Heart left ventricle (tissue), 16 donors: Measurements from ENCODE around the gene ANXA6. TPM values are rescaled to one million over a fixed set of nuclear protein-coding genes. Genes with fewer than 3 reads are reported as not detected.
"Not testable (repeated sequence)": the region's sequence is repeated elsewhere in the genome, so short reads cannot be mapped to it uniquely, and the experiment has no call there.

Source experiments
- ATAC-seq, 4 donors: fragments of 200-7000 bp; cut with Tn5 transposase; one replicate each; pipeline ENCODE4 v1.9.1; 2020 to 2022; ENCODE audit warnings: moderate library complexity in 4 of 4, mild to moderate bottlenecking in 3 of 4, moderate number of reproducible peaks in 1 of 4
- DNase-seq, 5 donors: peaks; one replicate each; pipeline ENCODE4 v3.0.0-alpha.2; 2020
- H3K27ac ChIP-seq, 12 donors: fragments of 200-600 bp; sonication (generic) in 4 of 12; one replicate each; pipeline versions ENCODE4 v1.5.0 to v1.8.0; 2016 to 2022; ENCODE audit warnings: mild to moderate bottlenecking in 2 of 12
- H3K27me3 ChIP-seq, 9 donors: fragments of 200-600 bp; sonication (generic) in 2 of 9; one replicate each; pipeline versions ENCODE4 v1.5.1 to v1.8.0; 2016 to 2022; ENCODE audit warnings: mild to moderate bottlenecking in 3 of 9
- H3K36me3 ChIP-seq, 9 donors: fragments of 200-600 bp; sonication (generic) in 2 of 9; one replicate each; pipeline versions ENCODE4 v1.5.0 to v1.8.0; 2018 to 2022; ENCODE audit warnings: mild to moderate bottlenecking in 2 of 9
- H3K4me1 ChIP-seq, 12 donors: fragments of 200-600 bp; sonication (generic) in 4 of 12; one replicate each; pipeline versions ENCODE4 v1.5.0 to v1.8.0; 2016 to 2022; ENCODE audit warnings: mild to moderate bottlenecking in 3 of 12
- H3K4me3 ChIP-seq, 12 donors: fragments of 200-600 bp; sonication (generic) in 4 of 12; one replicate each; pipeline versions ENCODE4 v1.5.0 to v1.8.0; 2017 to 2022; ENCODE audit warnings: mild to moderate bottlenecking in 9 of 12, moderate library complexity in 4 of 12
- H3K9me3 ChIP-seq, 12 donors: fragments of 200-600 bp; sonication (generic) in 4 of 12; one replicate each; pipeline versions ENCODE4 v1.5.0 to v1.8.0; 2016 to 2022; ENCODE audit warnings: mild to moderate bottlenecking in 1 of 12
- POLR2A ChIP-seq, 2 donors: fragments of 450-650 bp; IDR thresholded peaks; one replicate each; pipeline ENCODE4 v1.6.1; 2017; ENCODE audit warnings: antibody characterized with exemption in 2 of 2, mild to moderate bottlenecking in 2 of 2, moderate library complexity in 2 of 2
- WGBS, 4 donors: extraction: QIAGEN DNeasy Blood & Tissue Kit in 2 of 4; methylation state at CpG; one replicate each; pipeline versions ENCODE4 v1.1.5 to v1.1.7; 2013 to 2018; 5-methylcytosine and 5-hydroxymethylcytosine counted together
- intact Hi-C, 10 donors: fragments of 100-400 bp; cut with DNase I; formaldehyde crosslinking; loops; one replicate each; pipeline versions ENCODE4 v1.11.1 to v1.14.2; 2022
- polyA plus RNA-seq, 2 donors: library from polyadenylated mRNA; stranded (reverse); fragments of 200-250 nt; gene quantifications; one replicate each; pipeline ENCODE4 v1.2.3, GENCODE V29; 2013
- total RNA-seq, 9 donors: library from RNA; depleted of rRNA in 2 of 9; stranded (reverse); fragments of >200 nt in 2 of 9; fragmentation: NEBNext Ultra II Directional in 3 of 9; extraction: Animal tissue kit (Norgen Biotek cat#: 25700) in 3 of 9; gene quantifications; one replicate each; pipeline versions ENCODE4 v1.1.0 to v1.2.4, GENCODE V29; 2016 to 2023
- TF ChIP-seq, protein P1 (sequence below), 12 donors: fragments of 200-600 bp; sonication (generic) in 4 of 12; IDR thresholded peaks; one replicate each; pipeline versions ENCODE4 v1.5.0 to v1.8.0; 2018 to 2022; ENCODE audit warnings: antibody characterized with exemption in 12 of 12, mild to moderate bottlenecking in 5 of 12
- donor health status: ischemic (EF 13 %, LVEDD 7.1; RV severe dilation, severe dysfunction).
- donor health status: healthy with polysubstance abuse.
- donor health status: DM: no; HTN: yes; CAD: no.
- donor health status: DM: no; HTN: no; CAD: no.
- donor health status: ischemic (EF 25% LVEDD 6.9; RV normal size, moderate dysfunction).
- donor health status: ischemic (EF 25% LVEDD 5.7; RV mildly dilated, moderate dysfunction).
- donor health status: healthy.
- donor health status: DM: yes; HTN: yes; CAD: no.
- donor health status: ischemic (EF 35%, LVEDD 5.7; RV mildly dilated, moderate dysfunction).
- donor health status: nonischemic (EF 11% LVEDD 7.7; RV severe dilation, severe dysfunction).
- donor health status: DM: yes; HTN: yes; CAD: no.
- donor health status: PGD.
- donor health status: ischemic (EF 29% LVEDD 5.4; RV normal size, mild dysfunction).
- donor health status: nonischemic (EF 23%, LVEDD 6.1; RV moderate dilation, normal function).

ANXA6 gene
- total and polyA plus RNA-seq, 11 donors: 171 to 287 (median 202) TPM

DNA sequence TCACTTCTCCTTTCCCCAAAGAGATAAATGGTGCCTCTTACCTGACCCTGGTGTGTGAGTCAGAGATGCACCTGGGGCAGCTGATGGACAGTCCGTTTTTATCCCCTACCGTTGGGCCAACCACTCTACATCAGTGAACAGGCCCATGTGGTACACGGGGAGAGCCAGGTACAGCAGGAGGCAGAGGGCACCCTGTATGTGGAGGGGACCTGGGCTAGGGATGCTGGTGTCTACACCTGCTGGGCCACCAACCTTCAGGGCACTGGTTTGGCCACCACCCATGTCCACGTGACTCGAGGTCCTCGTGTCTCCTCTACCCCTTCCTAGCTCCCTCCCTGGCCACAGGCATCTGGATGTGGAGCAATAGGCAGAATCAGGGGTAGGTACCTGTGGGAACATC is 22.7 kb upstream of the ANXA6 start:
- Histone ChIP-seq H3K4me3 (no peak overlapping the region), H3K36me3 (peaks cover 0 to 59% (median 44%) of the 10 kb centered on the region in 9 donors), H3K9me3 (no peaks in the 10 kb centered on the region), H3K27ac (no peak overlapping the region), H3K4me1 (no peaks in the 10 kb centered on the region), H3K27me3 (no peaks in the 10 kb centered on the region)
- no peak for DNase-seq
- WGBS, 4 donors: 80 to 98% (median 91%) methylated on average over 5 to 6 of the region's 6 CpGs
- no peak for TF ChIP-seq POLR2A (IDR thresholded peaks at IDR 0.05)
- TF ChIP-seq, protein P1, sequence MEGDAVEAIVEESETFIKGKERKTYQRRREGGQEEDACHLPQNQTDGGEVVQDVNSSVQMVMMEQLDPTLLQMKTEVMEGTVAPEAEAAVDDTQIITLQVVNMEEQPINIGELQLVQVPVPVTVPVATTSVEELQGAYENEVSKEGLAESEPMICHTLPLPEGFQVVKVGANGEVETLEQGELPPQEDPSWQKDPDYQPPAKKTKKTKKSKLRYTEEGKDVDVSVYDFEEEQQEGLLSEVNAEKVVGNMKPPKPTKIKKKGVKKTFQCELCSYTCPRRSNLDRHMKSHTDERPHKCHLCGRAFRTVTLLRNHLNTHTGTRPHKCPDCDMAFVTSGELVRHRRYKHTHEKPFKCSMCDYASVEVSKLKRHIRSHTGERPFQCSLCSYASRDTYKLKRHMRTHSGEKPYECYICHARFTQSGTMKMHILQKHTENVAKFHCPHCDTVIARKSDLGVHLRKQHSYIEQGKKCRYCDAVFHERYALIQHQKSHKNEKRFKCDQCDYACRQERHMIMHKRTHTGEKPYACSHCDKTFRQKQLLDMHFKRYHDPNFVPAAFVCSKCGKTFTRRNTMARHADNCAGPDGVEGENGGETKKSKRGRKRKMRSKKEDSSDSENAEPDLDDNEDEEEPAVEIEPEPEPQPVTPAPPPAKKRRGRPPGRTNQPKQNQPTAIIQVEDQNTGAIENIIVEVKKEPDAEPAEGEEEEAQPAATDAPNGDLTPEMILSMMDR (IDR thresholded peaks at IDR 0.05): no peak
- ATAC-seq: no peak
- intact Hi-C loops: loop anchor here in 1 of 10 donors (5.0 kb wide), 1 partner anchor 42 kb away; the partner anchor contains the start of gene CCDC69

- TF ChIP-seq, protein P1 (IDR thresholded peaks at IDR 0.05): no peak
- TF ChIP-seq POLR2A (IDR thresholded peaks at IDR 0.05): no peak
- ATAC-seq (no peak), DNase-seq (no peak)
- intact Hi-C loops: no loop called here
- 93 to 98% (median 94%) methylated on average over 4 of the region's 4 CpGs for WGBS, 4 donors
- Histone ChIP-seq H3K4me3 (no peak overlapping the region), H3K36me3 (peaks cover 0 to 51% (median 36%) of the 10 kb centered on the region in 9 donors), H3K9me3 (no peaks in the 10 kb centered on the region), H3K4me1 (peaks cover 0 to 1% (median 0%) of the 10 kb centered on the region in 12 donors), H3K27me3 (no peaks in the 10 kb centered on the region), H3K27ac (no peak overlapping the region)
Measured at GRCh38 chr5:151179489-151179840, 21.9 kb upstream of the ANXA6 start.

GRCh38 chr5:151178777-151179488 is 21.4 kb upstream of the ANXA6 start:
- peaks cover 0 to 45% (median 31%) of the 10 kb centered on the region in 9 donors for H3K36me3 ChIP-seq
- WGBS, 4 donors: 82 to 91% (median 87%) methylated on average over 5 of the region's 5 CpGs
- DNase-seq (no peak), ATAC-seq (no peak)
- H3K4me3 ChIP-seq: no peak overlapping the region
- H3K4me1 ChIP-seq: peaks cover 0 to 6% (median 0%) of the 10 kb centered on the region in 12 donors
- H3K27ac ChIP-seq: no peak overlapping the region
- H3K27me3 ChIP-seq: no peaks in the 10 kb centered on the region
- H3K9me3 ChIP-seq: no peaks in the 10 kb centered on the region
- TF ChIP-seq POLR2A (IDR thresholded peaks at IDR 0.05): no peak
- TF ChIP-seq, protein P1 (IDR thresholded peaks at IDR 0.05): no peak
- intact Hi-C loops: no loop called here

DNA sequence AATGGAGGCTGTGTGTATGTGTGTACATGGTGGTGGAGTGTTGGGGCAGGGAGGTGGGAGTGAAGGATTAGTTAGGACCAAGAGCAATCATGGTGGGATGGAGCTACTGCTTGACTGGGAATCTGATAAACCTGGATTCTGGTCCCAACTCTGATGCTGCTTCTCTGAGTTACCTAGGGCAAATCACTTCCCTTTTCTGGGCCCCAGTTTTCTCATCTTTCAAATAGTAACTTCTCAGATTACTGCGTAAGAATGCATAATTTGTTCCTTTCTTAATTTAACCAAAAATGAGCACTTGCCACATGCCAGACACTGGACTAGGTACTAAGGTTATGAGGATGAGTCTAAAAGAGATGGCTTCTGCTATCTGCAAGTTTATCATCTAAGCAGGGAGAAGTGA is 20.8 kb upstream of the ANXA6 start:
- H3K4me3 ChIP-seq: no peak overlapping the region
- H3K27ac ChIP-seq: no peak overlapping the region
- WGBS, 4 donors: 93 to 100% (median 95%) methylated on average over 1 of the region's 1 CpG
- intact Hi-C loops: no loop called here
- no peaks in the 10 kb centered on the region for H3K27me3 ChIP-seq
- ATAC-seq: no peak
- peaks cover 0 to 9% (median 0%) of the 10 kb centered on the region in 12 donors for H3K4me1 ChIP-seq
- TF ChIP-seq POLR2A (IDR thresholded peaks at IDR 0.05): no peak
- TF ChIP-seq, protein P1 (IDR thresholded peaks at IDR 0.05): no peak
- H3K36me3 ChIP-seq: peaks cover 0 to 40% (median 25%) of the 10 kb centered on the region in 9 donors
- H3K9me3 ChIP-seq: no peaks in the 10 kb centered on the region
- no peak for DNase-seq

- H3K4me1 ChIP-seq, intact Hi-C loops, DNase-seq, ATAC-seq, H3K9me3 ChIP-seq, H3K27me3 ChIP-seq, H3K27ac ChIP-seq, H3K4me3 ChIP-seq: not testable (repeated sequence)
- peaks cover 0 to 20% (median 5%) of the 10 kb centered on the region in 9 donors for H3K36me3 ChIP-seq
- 55 to 94% (median 69%) methylated on average over 5 of the region's 5 CpGs for WGBS, 4 donors
Measured at GRCh38 chr5:151176268-151176667, 18.7 kb upstream of the ANXA6 start.
